Measurements from ENCODE around the gene SCN1A. TPM values are rescaled to one million over a fixed set of nuclear protein-coding genes. Genes with fewer than 3 reads are reported as not detected.

SCN1A gene
- total RNA-seq, 1 donor from 2014 or later, result not detected

DNA sequence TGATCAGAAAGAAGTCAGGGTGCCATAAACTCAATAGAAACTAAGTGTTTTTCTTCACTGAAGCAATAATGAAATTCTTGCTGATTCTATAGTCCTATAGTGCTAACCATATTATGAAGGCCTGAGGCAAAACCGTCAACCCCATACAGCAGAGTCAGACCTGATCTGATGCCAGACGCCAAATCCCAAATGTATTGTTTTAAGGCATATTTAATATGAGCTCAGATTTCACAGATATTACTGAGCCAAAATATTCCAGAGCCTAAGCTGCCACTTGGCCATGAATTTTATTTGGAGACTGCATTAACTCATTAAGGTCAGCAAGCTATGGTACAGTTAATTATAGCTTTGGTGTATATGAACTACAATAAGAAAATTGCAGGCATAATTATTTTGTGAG, 53.4 kb downstream of the SCN1A start:
- DNase-seq (ENCODE audit: low read depth), result no peak
- TF ChIP-seq, protein P1, sequence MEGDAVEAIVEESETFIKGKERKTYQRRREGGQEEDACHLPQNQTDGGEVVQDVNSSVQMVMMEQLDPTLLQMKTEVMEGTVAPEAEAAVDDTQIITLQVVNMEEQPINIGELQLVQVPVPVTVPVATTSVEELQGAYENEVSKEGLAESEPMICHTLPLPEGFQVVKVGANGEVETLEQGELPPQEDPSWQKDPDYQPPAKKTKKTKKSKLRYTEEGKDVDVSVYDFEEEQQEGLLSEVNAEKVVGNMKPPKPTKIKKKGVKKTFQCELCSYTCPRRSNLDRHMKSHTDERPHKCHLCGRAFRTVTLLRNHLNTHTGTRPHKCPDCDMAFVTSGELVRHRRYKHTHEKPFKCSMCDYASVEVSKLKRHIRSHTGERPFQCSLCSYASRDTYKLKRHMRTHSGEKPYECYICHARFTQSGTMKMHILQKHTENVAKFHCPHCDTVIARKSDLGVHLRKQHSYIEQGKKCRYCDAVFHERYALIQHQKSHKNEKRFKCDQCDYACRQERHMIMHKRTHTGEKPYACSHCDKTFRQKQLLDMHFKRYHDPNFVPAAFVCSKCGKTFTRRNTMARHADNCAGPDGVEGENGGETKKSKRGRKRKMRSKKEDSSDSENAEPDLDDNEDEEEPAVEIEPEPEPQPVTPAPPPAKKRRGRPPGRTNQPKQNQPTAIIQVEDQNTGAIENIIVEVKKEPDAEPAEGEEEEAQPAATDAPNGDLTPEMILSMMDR (conservative IDR thresholded peaks at IDR 0.05; ENCODE audit: low read depth, low read length), result no peak
- H3K4me3 ChIP-seq (ENCODE audit: low read depth, low read length), result no peak overlapping the region

- H3K4me3 ChIP-seq (ENCODE audit: low read depth, low read length), result no peak overlapping the region
- no peak for DNase-seq (ENCODE audit: low read depth)
- TF ChIP-seq, protein P1 (conservative IDR thresholded peaks at IDR 0.05; ENCODE audit: low read depth, low read length), result no peak
Measured at GRCh38 chr2:166074011-166074410, 53.8 kb downstream of the SCN1A start.

DNA sequence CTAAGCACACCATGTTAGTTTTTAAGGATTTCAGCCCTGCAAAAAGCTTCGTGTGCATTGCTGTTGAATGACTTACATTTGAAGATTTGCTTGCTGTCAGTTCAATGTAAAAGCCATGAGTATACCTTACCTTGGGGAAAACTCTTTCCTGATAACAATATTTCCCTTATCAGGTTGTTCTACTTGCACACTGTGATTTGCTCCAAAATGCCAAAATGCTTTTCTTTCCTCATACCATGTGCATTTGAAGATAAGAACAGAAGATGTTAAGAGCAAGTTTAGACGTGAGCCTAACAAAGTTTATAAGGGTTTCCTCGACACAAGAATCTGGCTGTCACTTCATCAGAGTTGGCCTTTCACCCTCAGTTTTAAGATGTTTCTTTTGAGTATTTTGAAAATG, 57.6 kb downstream of the SCN1A start:
- TF ChIP-seq, protein P1 (conservative IDR thresholded peaks at IDR 0.05; ENCODE audit: low read depth, low read length), result no peak
- no peak overlapping the region for H3K4me3 ChIP-seq (ENCODE audit: low read depth, low read length)
- DNase-seq (ENCODE audit: low read depth), result no peak

DNA sequence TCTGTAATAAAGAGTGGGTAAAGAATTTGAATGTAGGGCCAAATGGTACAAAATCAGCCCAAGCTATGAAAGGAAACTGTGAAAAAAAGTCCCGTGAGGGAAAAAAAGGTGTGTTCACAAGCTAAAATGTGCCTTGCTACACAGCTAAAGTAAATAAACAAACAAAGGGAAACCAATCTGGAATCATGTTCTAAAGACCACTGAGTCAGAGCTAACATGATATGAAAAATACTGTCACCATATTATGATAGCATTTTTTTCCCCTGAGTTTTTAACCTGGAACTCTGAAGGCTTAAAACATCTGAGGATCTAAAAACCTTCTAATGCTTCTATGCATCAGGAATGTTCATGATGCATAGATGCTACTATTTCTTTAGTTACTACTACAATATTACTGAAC, 58.8 kb downstream of the SCN1A start:
- no peak overlapping the region for H3K4me3 ChIP-seq (ENCODE audit: low read depth, low read length)
- no peak for DNase-seq (ENCODE audit: low read depth)
- TF ChIP-seq, protein P1 (conservative IDR thresholded peaks at IDR 0.05; ENCODE audit: low read depth, low read length), result no peak

- H3K4me3 ChIP-seq (ENCODE audit: low read depth, low read length), result no peak overlapping the region
- DNase-seq (ENCODE audit: low read depth), result no peak
- TF ChIP-seq, protein P1 (conservative IDR thresholded peaks at IDR 0.05; ENCODE audit: low read depth, low read length), result no peak
Measured at GRCh38 chr2:166067229-166067628, 60.6 kb downstream of the SCN1A start.

DNA sequence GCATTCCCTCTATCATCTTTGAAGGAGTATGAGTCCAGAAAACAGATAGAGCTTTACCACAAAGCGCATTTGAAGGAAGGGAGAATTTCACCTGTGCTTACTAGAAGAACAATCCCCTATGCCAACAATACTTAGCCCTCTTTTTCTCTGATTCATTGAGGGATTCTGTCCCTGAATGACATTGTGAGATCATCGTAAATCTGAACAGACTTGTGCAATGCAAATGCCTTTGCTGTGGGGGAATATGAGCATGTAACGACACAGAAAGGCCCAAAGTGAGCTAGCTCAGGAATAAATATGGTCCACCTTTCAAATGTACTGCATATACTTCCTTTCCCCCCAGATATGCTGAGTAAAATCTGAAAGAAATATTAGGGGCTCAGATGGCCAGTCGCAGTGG, 67.6 kb downstream of the SCN1A start:
- TF ChIP-seq, protein P1 (conservative IDR thresholded peaks at IDR 0.05; ENCODE audit: low read depth, low read length), result no peak
- no peak for DNase-seq (ENCODE audit: low read depth)
- no peak overlapping the region for H3K4me3 ChIP-seq (ENCODE audit: low read depth, low read length)

GRCh38 chr2:166057370-166058164, 70.3 kb downstream of the SCN1A start:
- H3K4me3 ChIP-seq (ENCODE audit: low read depth, low read length), result no peak overlapping the region
- DNase-seq (ENCODE audit: low read depth), result no peak

More at GRCh38 chr2:166057370-166058164, 70.3 kb downstream of the SCN1A start:
- TF ChIP-seq, protein P1 (conservative IDR thresholded peaks at IDR 0.05; ENCODE audit: low read depth, low read length), result peak; percentile 61
